ENCODE measurements around the gene PRAC2. TPM values are rescaled to one million over a fixed set of nuclear protein-coding genes. Genes with fewer than 3 reads are reported as not detected.

PRAC2 gene
- total RNA-seq, 1 experiment from 2014 or later = not detected

GRCh38 chr17:48728232-48729231 lies 5.5 kb downstream of the PRAC2 start, which contains the start of gene HOXB13:
TSS of gene HOXB13 (minus strand) at chr17:48728750. CDS start at chr17:48728593, 157 bp downstream.
- no peak for DNase-seq (ENCODE audit: low read depth, low spot score)
- no peaks in the 10 kb centered on the region for H3K27me3 ChIP-seq (ENCODE audit: control insufficient read depth, insufficient read depth, low read length)
- TF ChIP-seq, protein P1, sequence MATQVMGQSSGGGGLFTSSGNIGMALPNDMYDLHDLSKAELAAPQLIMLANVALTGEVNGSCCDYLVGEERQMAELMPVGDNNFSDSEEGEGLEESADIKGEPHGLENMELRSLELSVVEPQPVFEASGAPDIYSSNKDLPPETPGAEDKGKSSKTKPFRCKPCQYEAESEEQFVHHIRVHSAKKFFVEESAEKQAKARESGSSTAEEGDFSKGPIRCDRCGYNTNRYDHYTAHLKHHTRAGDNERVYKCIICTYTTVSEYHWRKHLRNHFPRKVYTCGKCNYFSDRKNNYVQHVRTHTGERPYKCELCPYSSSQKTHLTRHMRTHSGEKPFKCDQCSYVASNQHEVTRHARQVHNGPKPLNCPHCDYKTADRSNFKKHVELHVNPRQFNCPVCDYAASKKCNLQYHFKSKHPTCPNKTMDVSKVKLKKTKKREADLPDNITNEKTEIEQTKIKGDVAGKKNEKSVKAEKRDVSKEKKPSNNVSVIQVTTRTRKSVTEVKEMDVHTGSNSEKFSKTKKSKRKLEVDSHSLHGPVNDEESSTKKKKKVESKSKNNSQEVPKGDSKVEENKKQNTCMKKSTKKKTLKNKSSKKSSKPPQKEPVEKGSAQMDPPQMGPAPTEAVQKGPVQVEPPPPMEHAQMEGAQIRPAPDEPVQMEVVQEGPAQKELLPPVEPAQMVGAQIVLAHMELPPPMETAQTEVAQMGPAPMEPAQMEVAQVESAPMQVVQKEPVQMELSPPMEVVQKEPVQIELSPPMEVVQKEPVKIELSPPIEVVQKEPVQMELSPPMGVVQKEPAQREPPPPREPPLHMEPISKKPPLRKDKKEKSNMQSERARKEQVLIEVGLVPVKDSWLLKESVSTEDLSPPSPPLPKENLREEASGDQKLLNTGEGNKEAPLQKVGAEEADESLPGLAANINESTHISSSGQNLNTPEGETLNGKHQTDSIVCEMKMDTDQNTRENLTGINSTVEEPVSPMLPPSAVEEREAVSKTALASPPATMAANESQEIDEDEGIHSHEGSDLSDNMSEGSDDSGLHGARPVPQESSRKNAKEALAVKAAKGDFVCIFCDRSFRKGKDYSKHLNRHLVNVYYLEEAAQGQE (IDR thresholded peaks at IDR 0.05; ENCODE audit: insufficient read depth in 1 of 2, low read depth in 2 of 2, low read length in 1 of 2) = no peak
- TF ChIP-seq SIN3A (IDR thresholded peaks at IDR 0.05; ENCODE audit: borderline replicate concordance, insufficient read depth, low read depth, low read length) (no peak), POLR2AphosphoS5 (IDR thresholded peaks at IDR 0.05; ENCODE audit: low read depth, low read length) (no peak), TCF7L2 (IDR thresholded peaks at IDR 0.05; ENCODE audit: low read depth, low read length) (0 out of 2 replicates have a peak, but pooled peaks have one; percentile 27), CTCF (IDR thresholded peaks at IDR 0.05) (no peak)

DNA sequence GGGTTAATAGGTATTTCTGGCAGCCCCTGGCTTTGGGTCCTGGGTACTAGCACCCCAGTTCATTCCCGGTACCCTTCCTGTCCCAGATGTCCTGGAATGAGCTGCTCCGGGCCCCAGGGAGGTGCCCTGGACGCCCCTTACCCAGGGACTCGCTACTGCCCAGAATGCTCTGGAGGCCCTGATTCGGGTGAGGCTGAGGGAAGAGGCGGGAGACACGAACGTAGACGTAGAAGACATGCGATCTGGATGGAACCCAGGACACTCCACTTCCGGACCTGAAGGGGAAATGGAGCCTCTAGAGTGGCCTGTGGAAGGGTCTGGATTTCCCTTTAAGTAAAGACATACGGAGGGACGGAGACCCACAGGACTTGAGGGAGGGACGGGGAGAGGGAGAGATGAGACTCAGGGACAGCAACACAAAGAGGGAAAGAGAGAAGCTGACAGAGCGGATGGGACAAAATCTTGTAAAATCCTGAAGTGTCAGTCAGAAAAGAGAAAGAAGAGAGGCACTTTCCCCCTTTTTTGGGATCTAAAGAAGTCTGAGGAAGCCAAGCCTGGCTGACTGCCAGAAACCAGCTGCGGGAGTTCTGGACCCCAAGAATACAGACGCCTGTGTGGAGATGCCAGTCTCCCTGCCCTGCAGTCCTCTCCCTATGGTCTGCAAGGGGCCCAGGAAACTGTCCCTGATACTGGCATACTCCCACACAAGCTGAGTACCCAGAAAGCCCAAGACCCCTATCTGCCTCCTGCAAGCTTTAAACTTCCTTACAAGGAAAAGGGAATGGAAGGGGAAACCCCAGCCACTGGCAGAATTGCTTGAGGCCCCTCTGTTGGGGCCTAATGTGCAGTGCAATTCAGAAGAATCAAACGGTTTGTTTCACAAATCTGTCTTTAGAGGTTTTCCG lies 6.6 kb downstream of the PRAC2 start:
- TF ChIP-seq, protein P1 (IDR thresholded peaks at IDR 0.05; ENCODE audit: insufficient read depth in 1 of 2, low read depth in 2 of 2, low read length in 1 of 2) = no peak
- no peak for TF ChIP-seq SIN3A (IDR thresholded peaks at IDR 0.05; ENCODE audit: borderline replicate concordance, insufficient read depth, low read depth, low read length)
- H3K4me3 ChIP-seq (ENCODE audit: low read depth in 2 of 2, low read length in 2 of 2) = peak overlapping the region; percentile 58 to 90
- CTCF ChIA-PET = interaction anchor here (1.5 to 3.6 kb wide), 3 partner anchors 61 to 149 kb away, joined by 4 to 24 read pairs (median 12); no protein-coding TSS in a partner anchor
- POLR2A ChIA-PET = interaction anchor here (0.5 kb wide), 1 partner anchor 267 kb away, joined by 5 read pairs; no protein-coding TSS in a partner anchor
- no TSS peak for BruUV-seq (replicated peaks)
- no peak for DNase-seq (ENCODE audit: low read depth, low spot score)
- no peak for ATAC-seq
- no peaks in the 10 kb centered on the region for H3K9me3 ChIP-seq (ENCODE audit: control insufficient read depth, insufficient read depth, low read depth, low read length)
- H3K27me3 ChIP-seq (ENCODE audit: control insufficient read depth, insufficient read depth, low read length) = no peaks in the 10 kb centered on the region
- peak overlapping the region; percentile 25 for H3K27ac ChIP-seq (ENCODE audit: low read length)
- H3K4me1 ChIP-seq (ENCODE audit: control insufficient read depth, insufficient read depth, low read length) = peaks cover 6% of the 10 kb centered on the region; the same call in 1 of the 2 replicates
- no peaks in the 10 kb centered on the region for H3K36me3 ChIP-seq (ENCODE audit: control insufficient read depth, insufficient read depth, low read length)
- in situ Hi-C loops (cut with HindIII; ENCODE audit: low pct_unique_long_range_greater_than_20kb, low sequenced_read_pairs) (loop anchor here (10.0 kb wide), 1 partner anchor 175 kb away; the partner anchor contains the start of gene UBE2Z), intact Hi-C loops (cut with micrococcal nuclease; ENCODE audit: unreplicated experiment) (no loop called here)

More at GRCh38 chr17:48728232-48729231, 5.5 kb downstream of the PRAC2 start, which contains the start of gene HOXB13:
- no TSS peak for BruUV-seq (replicated peaks)
- ChIA-PET CTCF (interaction anchor here (0.6 to 3.6 kb wide), 9 partner anchors 22 to 924 kb away, joined by 3 to 24 read pairs (median 3); no protein-coding TSS in a partner anchor), POLR2A (interaction anchor here (0.5 to 0.6 kb wide), 2 partner anchors 9 to 268 kb away, joined by 3 to 5 read pairs; no protein-coding TSS in a partner anchor)
- Histone ChIP-seq H3K27ac (ENCODE audit: low read length) (peak within 1 kb of the TSS; percentile 70), H3K4me3 (ENCODE audit: low read depth in 2 of 2, low read length in 2 of 2) (peak within 1 kb of the TSS; percentile 58 to 90), H3K4me1 (ENCODE audit: control insufficient read depth, insufficient read depth, low read length) (peaks cover 6% of the 10 kb centered on the region; the same call in 1 of the 2 replicates), H3K36me3 (ENCODE audit: control insufficient read depth, insufficient read depth, low read length) (no peaks in the 10 kb centered on the region), H3K9me3 (ENCODE audit: control insufficient read depth, insufficient read depth, low read depth, low read length) (no peaks in the 10 kb centered on the region)
- intact Hi-C loops (cut with micrococcal nuclease; ENCODE audit: unreplicated experiment) (no loop called here), in situ Hi-C loops (cut with HindIII; ENCODE audit: low pct_unique_long_range_greater_than_20kb, low sequenced_read_pairs) (no loop called here)
- ATAC-seq = peak; percentile 85
